GM18951 (cell line): ENCODE measurements around the gene TUBB3.
A peak's percentile ranks its signal among the peaks of the same experiment; 100 is the strongest.
"Not testable (repeated sequence)": the region's sequence is repeated elsewhere in the genome, so short reads cannot be mapped to it uniquely, and the experiment has no call there.

Experiments
- POLR2A ChIP-seq: IDR thresholded peaks from 4 replicates; pipeline ENCODE4 v1.6.1; 2011; ENCODE audit warnings: mild to moderate bottlenecking; ENCODE audit not compliant: insufficient read length, insufficient read depth; ENCODE audit errors: extremely low read depth
- in situ Hi-C: fragments of 300-500 bp; cut with MboI; formaldehyde crosslinking; loops from one replicate; pipeline ENCODE4 v1.12.0; 2022; ENCODE audit warnings: low sequenced_read_pairs, mixed read lengths, inconsistent platforms; ENCODE audit not compliant: unreplicated experiment

Gene TUBB3

GRCh38 chr16:89922884-89923639 lies at the start of gene TUBB3:
TUBB3 (plus strand) TSS chr16:89923342; CDS start chr16:89923402, 60 bp downstream.
- in situ Hi-C loops, result no loop called here
- peak; percentile 63 for TF ChIP-seq POLR2A

GRCh38 chr16:89873972-89874689 lies 49.0 kb upstream of the TUBB3 start:
- no peak for TF ChIP-seq POLR2A
- in situ Hi-C loops, result no loop called here

- in situ Hi-C loops, result not testable (repeated sequence)
Measured at GRCh38 chr16:89879123-89879522, 44.0 kb upstream of the TUBB3 start.

GRCh38 chr16:89880477-89881367 lies 42.4 kb upstream of the TUBB3 start:
- TF ChIP-seq POLR2A, result no peak
- in situ Hi-C loops, result no loop called here

- TF ChIP-seq POLR2A, result no peak
- in situ Hi-C loops, result no loop called here
Measured at GRCh38 chr16:89881368-89881730, 41.8 kb upstream of the TUBB3 start.

- in situ Hi-C loops, result no loop called here
- TF ChIP-seq POLR2A, result no peak
Measured at GRCh38 chr16:89883346-89884040, 39.6 kb upstream of the TUBB3 start.

- TF ChIP-seq POLR2A, result no peak
- in situ Hi-C loops, result no loop called here
Measured at GRCh38 chr16:89884041-89884421, 39.1 kb upstream of the TUBB3 start.

GRCh38 chr16:89887243-89887642 lies 35.9 kb upstream of the TUBB3 start:
- TF ChIP-seq POLR2A, result no peak
- in situ Hi-C loops, result no loop called here

GRCh38 chr16:89890200-89890599 lies 32.9 kb upstream of the TUBB3 start:
- TF ChIP-seq POLR2A, result no peak
- in situ Hi-C loops, result no loop called here

GRCh38 chr16:89890886-89891657 lies 32.1 kb upstream of the TUBB3 start:
- no peak for TF ChIP-seq POLR2A
- in situ Hi-C loops, result no loop called here

GRCh38 chr16:89892055-89892630 lies 31.0 kb upstream of the TUBB3 start:
- in situ Hi-C loops, result no loop called here
- TF ChIP-seq POLR2A, result no peak

- TF ChIP-seq POLR2A, result no peak
- in situ Hi-C loops, result no loop called here
Measured at GRCh38 chr16:89892635-89893034, 30.5 kb upstream of the TUBB3 start.
